ENCODE measurements around the gene MDH1B. TPM values are rescaled to one million over a fixed set of nuclear protein-coding genes. Genes with fewer than 3 reads are reported as not detected.
"Not testable (repeated sequence)": the region's sequence is repeated elsewhere in the genome, so short reads cannot be mapped to it uniquely, and the experiment has no call there.

The MDH1B gene
- 1 to 10 TPM; 1.0 to 3.0 TPM for total RNA-seq

DNA sequence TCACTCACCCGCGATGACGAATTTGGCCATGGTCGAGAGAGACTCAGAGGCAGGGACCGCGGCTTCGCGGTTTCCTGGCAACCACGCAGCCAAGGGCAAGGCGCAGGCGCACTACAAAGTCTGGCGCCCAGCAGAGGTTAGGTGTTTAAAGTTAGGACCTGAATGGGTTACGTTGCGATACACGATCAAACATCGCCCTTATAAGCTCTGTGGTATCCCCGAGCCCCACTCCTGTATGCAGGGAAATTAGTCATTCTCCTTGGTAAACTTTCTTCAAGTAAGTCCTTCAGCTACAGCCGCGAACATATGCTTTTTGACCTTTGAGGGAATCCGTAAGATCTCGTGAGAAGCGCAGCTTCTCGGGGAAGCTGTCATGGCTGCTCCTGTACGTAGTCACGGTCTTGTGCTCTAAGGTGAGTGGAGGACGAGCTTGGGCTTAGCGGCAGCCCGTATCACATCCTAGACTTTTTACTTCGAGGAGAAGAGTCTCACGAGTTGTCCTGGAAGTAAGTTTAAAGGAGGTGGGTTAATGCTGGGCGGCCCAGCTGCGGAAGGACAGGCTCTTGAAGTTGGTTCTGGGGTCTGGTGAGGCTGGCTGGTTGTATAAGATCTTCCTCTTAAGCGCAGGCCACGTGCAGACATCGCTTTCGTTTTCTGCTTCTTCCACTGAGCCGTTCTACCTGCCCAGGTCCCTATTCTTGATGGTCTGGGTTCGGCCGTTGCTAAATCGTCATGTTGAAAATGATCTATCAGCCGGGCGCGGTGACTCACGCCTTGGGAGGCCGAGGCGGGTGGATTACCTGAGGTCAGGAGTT is at the start of gene MDH1B, which contains the start of gene FASTKD2:
Gene MDH1B (minus strand): TSS at position 87 of the 815 bp plus-strand sequence. CDS start 57 bp downstream, at position 30.
Gene FASTKD2 (plus strand): TSS at position 365 of the 815 bp plus-strand sequence. CDS start 1,088 bp downstream, outside the sequence.
- intact Hi-C loops (cut with DNase I): no loop called here
- no peaks in the 10 kb centered on the region for H3K27me3 ChIP-seq
- ATAC-seq: peak; percentile 96

GRCh38 chr2:206814498-206814897 is 49.4 kb upstream of the MDH1B start:
- Histone ChIP-seq H3K27ac (no peak overlapping the region), H3K4me1 (no peaks in the 10 kb centered on the region), H3K27me3 (no peaks in the 10 kb centered on the region), H3K9me3 (no peaks in the 10 kb centered on the region), H3K36me3 (replicated peaks in 1 of 2; ENCODE audit: insufficient read depth in 1 of 2, low read depth in 2 of 2) (no peaks in the 10 kb centered on the region), H3K4me3 (no peak overlapping the region)
- intact Hi-C loops (cut with DNase I): no loop called here
- no peak for DNase-seq
- ATAC-seq: no peak
- TF ChIP-seq POLR2A (IDR thresholded peaks at IDR 0.05) (no peak), CTCF (IDR thresholded peaks at IDR 0.05) (no peak)

More for the DNA sequence above, at the start of gene MDH1B, which contains the start of gene FASTKD2:
- peaks cover 31% of the 10 kb centered on the region for H3K4me1 ChIP-seq
- TF ChIP-seq POLR2A (IDR thresholded peaks at IDR 0.05): peak; percentile 31 to 87 (median 81)
- TF ChIP-seq CTCF (IDR thresholded peaks at IDR 0.05): no peak
- H3K36me3 ChIP-seq (replicated peaks in 1 of 2; ENCODE audit: insufficient read depth in 1 of 2, low read depth in 2 of 2): no peaks in the 10 kb centered on the region
- DNase-seq: peak; percentile 85 to 89 (median 88)
- WGBS, 2 donors: 0% methylated on average over 41 to 46 of the region's 46 CpGs
- no peaks in the 10 kb centered on the region for H3K9me3 ChIP-seq
- peak within 1 kb of the TSS; percentile 20 to 43 for H3K4me3 ChIP-seq
- H3K27ac ChIP-seq: peak within 1 kb of the TSS; percentile 74 to 89 (median 81)

GRCh38 chr2:206812471-206812870 is 47.3 kb upstream of the MDH1B start:
- H3K27me3 ChIP-seq; ATAC-seq; intact Hi-C loops (cut with DNase I): not testable (repeated sequence)

GRCh38 chr2:206807624-206808023 is 42.5 kb upstream of the MDH1B start:
- H3K27ac ChIP-seq; H3K36me3 ChIP-seq (replicated peaks in 1 of 2; ENCODE audit: insufficient read depth in 1 of 2, low read depth in 2 of 2); ATAC-seq; H3K4me1 ChIP-seq; intact Hi-C loops (cut with DNase I); H3K4me3 ChIP-seq; DNase-seq; H3K27me3 ChIP-seq; H3K9me3 ChIP-seq: not testable (repeated sequence)
- WGBS, 2 donors: 65 to 77% methylated on average over 3 of the region's 3 CpGs

More at GRCh38 chr2:206812471-206812870, 47.3 kb upstream of the MDH1B start:
- H3K4me3 ChIP-seq; H3K36me3 ChIP-seq (replicated peaks in 1 of 2; ENCODE audit: insufficient read depth in 1 of 2, low read depth in 2 of 2); H3K9me3 ChIP-seq; DNase-seq; H3K4me1 ChIP-seq; H3K27ac ChIP-seq: not testable (repeated sequence)
- WGBS, 2 donors: 93 to 94% methylated on average over 5 of the region's 5 CpGs

DNA sequence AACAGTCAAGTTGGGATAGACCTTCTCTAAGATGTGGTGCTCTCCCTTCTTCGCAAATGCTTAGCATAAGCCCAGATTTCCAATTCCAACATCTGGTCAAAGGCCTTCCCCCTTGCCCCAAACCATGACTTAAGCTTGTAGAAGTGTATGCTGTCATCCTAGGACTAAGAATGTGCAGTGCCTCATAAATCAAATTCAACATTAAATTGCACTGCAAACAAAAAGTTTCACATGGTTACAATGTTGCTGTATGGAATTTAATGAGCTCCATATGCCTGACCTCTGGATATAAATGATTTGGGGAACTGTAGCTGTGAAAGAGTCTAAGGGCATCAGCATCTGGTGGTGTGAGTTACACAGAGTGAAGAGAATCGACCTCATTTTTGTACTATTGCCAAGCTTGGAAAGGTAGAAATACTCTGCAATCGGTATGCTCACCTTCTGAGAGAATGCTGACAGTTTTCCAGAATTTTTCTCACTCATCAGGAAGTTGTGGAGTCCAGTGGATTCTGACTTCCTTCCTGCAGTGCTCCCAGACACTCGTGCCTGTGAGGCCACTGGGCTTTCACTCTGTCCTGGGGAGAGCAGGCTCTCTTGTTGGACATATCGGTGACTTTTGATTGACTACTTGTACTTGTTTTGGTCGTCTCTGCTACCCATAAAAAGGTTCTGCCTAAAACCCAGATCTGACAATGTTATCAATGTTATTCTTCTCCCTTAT is 40.9 kb upstream of the MDH1B start:
- H3K36me3 ChIP-seq (replicated peaks in 1 of 2; ENCODE audit: insufficient read depth in 1 of 2, low read depth in 2 of 2): no peaks in the 10 kb centered on the region
- no peak for TF ChIP-seq POLR2A (IDR thresholded peaks at IDR 0.05)
- no peak for TF ChIP-seq CTCF (IDR thresholded peaks at IDR 0.05)
- H3K4me3 ChIP-seq: no peak overlapping the region
- H3K4me1 ChIP-seq: no peaks in the 10 kb centered on the region
- WGBS, 2 donors: 48 to 59% methylated on average over 6 of the region's 6 CpGs
- H3K9me3 ChIP-seq: no peaks in the 10 kb centered on the region
- intact Hi-C loops (cut with DNase I): no loop called here
- H3K27ac ChIP-seq: no peak overlapping the region
- no peak for ATAC-seq
- no peak for DNase-seq
- H3K27me3 ChIP-seq: no peaks in the 10 kb centered on the region
